Measurements from ENCODE around the gene PRKACA. TPM values are rescaled to one million over a fixed set of nuclear protein-coding genes. Genes with fewer than 3 reads are reported as not detected.
A peak's percentile ranks its signal among the peaks of the same experiment; 100 is the strongest.

Gene PRKACA
- total RNA-seq, 1 donor from 2014 or later, result 88.1 TPM

DNA sequence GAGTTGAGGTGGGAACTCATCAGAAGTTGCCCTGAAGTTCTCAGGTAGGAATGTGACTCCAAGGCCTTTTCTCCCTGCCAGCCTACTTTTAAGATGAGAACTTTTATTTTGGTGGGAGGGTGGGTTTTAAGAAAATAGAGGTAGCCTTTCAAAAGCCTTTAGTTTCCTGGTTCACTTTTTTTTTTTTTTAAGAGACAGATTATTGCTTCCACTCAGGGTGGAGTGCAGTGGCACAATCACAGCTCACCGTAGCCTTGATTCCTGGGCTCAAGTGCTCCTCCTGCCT, 34.9 kb downstream of the PRKACA start:
- H3K27me3 Mint-ChIP-seq, result no peaks in the 10 kb centered on the region
- H3K36me3 Mint-ChIP-seq, result no peaks in the 10 kb centered on the region
- no peak for DNase-seq (ENCODE audit: extremely low spot score, unreplicated experiment)
- TF ChIP-seq, protein P1, sequence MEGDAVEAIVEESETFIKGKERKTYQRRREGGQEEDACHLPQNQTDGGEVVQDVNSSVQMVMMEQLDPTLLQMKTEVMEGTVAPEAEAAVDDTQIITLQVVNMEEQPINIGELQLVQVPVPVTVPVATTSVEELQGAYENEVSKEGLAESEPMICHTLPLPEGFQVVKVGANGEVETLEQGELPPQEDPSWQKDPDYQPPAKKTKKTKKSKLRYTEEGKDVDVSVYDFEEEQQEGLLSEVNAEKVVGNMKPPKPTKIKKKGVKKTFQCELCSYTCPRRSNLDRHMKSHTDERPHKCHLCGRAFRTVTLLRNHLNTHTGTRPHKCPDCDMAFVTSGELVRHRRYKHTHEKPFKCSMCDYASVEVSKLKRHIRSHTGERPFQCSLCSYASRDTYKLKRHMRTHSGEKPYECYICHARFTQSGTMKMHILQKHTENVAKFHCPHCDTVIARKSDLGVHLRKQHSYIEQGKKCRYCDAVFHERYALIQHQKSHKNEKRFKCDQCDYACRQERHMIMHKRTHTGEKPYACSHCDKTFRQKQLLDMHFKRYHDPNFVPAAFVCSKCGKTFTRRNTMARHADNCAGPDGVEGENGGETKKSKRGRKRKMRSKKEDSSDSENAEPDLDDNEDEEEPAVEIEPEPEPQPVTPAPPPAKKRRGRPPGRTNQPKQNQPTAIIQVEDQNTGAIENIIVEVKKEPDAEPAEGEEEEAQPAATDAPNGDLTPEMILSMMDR (conservative IDR thresholded peaks at IDR 0.05), result no peak
- H3K4me1 Mint-ChIP-seq (ENCODE audit: unreplicated experiment), result peaks cover 6% of the 10 kb centered on the region
- no peaks in the 10 kb centered on the region for H3K9me3 Mint-ChIP-seq
- H3K27ac Mint-ChIP-seq, result peak overlapping the region; percentile 57
- peak overlapping the region; percentile 95 for H3K4me3 Mint-ChIP-seq

DNA sequence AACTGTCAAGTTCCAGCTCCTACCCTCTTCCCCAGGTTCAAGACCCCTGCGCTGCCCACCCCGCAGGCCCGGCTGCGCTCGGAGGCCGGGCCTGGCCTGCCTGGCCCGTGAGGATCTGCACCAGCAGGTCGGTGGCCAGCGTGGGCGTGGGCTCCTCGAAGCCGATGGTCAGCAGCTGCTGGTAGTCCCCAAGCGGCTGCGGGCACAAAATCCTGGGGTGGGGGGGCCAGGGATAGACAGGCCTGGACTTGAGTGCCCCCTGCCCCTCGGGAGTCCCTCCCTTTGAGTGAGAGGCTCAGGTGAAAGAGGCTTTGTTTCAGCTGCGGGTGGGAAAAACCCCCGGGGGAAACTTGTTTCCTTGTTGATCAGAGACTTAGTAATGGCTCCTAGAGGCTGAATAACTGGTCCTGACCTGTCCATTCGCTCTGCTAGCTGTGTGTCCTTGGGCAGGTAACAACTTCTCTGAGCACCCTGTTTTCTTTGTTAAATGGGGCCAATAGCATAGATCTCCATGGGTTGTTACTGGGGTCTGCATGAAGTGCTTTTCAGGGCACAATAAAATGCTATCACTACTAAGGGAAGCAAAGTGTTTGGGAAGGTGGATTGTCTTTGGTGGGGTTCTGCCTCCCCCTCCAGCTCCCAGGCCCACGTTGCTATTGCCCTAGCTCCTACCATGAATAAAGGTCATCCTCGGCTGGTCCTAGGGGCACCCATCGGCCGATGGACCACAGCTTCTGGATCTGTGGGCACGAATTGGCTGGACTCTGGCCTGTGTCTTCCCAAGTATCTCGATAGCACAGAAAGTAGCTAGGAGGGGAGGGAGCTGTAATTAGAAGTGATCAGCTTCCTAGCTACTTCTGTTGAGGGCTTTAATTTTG, 35.5 kb downstream of the PRKACA start:
- no peaks in the 10 kb centered on the region for H3K9me3 Mint-ChIP-seq
- H3K27ac Mint-ChIP-seq, result peak overlapping the region; percentile 93
- H3K27me3 Mint-ChIP-seq, result no peaks in the 10 kb centered on the region
- TF ChIP-seq, protein P1 (conservative IDR thresholded peaks at IDR 0.05), result no peak
- no peak for DNase-seq (ENCODE audit: extremely low spot score, unreplicated experiment)
- H3K4me3 Mint-ChIP-seq, result peak overlapping the region; percentile 95
- H3K36me3 Mint-ChIP-seq, result no peaks in the 10 kb centered on the region
- H3K4me1 Mint-ChIP-seq (ENCODE audit: unreplicated experiment), result peaks cover 6% of the 10 kb centered on the region

DNA sequence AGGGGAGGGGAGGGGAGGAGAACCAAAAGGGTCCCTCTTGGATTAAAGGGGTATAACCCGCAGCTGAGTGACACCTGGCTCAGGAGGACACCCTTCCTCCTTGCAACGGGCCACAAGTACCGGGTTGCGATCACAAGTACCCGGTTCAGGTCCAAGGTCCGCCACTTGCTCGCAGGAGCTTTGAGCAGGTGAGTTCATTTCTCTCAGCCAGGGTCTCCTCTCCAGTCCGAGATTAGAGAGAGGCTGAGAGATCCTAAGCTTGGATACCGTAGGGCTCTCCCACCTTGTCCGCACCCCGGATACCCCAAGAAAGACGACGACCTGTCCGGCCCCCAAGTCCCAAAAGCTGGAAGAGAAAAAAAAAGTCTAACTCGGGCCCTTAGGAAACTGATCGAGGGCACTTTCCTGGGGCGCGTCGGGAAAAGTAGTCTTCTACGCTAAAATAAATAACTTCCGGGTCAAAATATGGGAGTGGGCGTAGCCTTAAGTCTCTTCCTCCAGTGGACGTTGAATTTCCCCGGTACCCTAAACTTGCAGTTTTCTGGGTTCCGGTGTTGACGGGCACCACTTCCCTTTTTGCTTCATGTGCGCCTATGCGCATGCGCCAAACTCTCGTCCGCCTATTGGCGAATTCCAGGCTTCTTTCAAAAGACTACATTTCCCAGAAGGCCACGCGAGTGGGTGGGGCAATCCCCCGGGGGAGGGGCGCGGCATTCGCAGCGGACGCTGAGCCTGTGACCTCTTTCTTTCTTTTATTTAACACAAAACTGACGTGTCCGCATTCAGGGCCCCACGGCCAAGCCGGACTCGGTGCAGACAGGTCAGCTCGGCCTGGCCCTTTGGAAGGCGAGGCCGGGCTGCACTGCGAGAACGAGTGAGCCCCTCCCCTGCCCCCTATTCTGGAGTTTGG, 36.4 kb downstream of the PRKACA start:
- Mint-ChIP-seq H3K4me3 (peak overlapping the region; percentile 95), H3K9me3 (no peaks in the 10 kb centered on the region), H3K27me3 (no peaks in the 10 kb centered on the region), H3K36me3 (no peaks in the 10 kb centered on the region), H3K27ac (peak overlapping the region; percentile 93), H3K4me1 (ENCODE audit: unreplicated experiment) (peaks cover 6% of the 10 kb centered on the region)
- TF ChIP-seq, protein P1 (conservative IDR thresholded peaks at IDR 0.05), result no peak
- peak; percentile 99 for DNase-seq (ENCODE audit: extremely low spot score, unreplicated experiment)

DNA sequence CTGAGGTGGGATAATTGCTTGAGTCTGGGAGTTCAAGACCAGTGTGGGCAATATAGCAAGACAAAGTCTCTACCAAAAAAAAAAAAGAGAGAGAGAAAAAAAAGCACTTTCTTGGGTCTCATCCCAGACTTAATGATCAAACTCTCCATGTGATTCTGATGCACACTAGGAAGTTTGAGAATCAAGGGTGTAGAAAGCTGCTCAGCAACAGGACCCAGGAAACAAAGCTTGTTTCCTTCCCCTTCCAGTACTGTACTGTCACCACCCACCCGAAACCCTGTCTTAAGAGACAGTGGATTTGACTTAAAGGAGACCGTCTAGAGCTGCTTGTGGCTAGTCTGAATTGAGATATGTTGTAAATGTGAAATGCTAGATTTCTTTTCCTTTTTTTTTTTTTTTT, 39.2 kb downstream of the PRKACA start:
- Mint-ChIP-seq H3K36me3 (no peaks in the 10 kb centered on the region), H3K4me1 (ENCODE audit: unreplicated experiment) (peaks cover 6% of the 10 kb centered on the region), H3K27ac (no peak overlapping the region), H3K27me3 (peaks cover 3% of the 10 kb centered on the region), H3K4me3 (no peak overlapping the region), H3K9me3 (no peaks in the 10 kb centered on the region)
- TF ChIP-seq, protein P1 (conservative IDR thresholded peaks at IDR 0.05), result no peak
- DNase-seq (ENCODE audit: extremely low spot score, unreplicated experiment), result no peak

DNA sequence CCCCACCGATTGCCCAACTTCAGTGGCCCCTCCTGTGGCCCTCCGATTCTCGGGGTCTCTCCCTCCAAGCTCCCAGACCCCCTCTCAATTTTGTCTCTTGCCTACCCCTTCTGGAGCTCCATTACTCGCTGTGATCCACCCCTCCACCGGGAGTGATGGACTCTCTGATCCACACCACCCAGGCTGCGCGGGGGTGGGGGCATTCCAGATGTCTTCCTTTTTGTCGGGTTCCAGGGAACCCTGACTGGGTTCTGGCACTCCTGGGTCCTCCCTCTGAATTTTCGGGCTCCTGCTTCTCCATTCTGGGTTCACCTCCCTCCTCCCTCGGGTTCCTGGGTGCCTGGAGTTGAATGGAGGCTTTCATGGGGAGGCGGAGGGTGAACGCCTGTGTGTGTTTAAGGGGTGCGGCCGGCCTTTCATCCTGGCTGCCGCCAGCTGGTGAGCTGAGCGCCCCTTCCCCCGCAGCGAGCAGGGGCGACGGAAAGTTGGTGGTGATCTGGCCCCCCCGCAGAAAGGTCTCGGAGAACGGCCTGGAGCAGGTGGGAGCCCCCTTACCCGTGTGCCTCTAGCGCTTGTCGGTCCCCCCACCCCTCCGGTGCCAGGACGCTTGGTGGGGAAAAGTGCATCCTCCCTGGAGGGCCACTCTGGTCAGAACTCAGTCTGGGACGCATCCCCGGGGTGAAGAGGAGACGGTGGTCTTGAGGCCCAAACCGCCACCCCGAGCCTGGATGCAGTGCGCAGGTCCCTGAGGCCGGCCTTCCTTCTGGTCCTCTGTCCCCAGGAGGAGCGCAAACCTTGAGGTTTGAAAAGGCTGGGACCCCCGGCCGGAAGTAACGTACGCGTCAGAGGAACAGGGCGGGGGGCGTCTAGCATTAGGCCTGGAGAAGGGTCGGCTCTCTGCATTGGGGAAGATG, 43.4 kb downstream of the PRKACA start:
- H3K27me3 Mint-ChIP-seq, result peaks cover 6% of the 10 kb centered on the region
- no peaks in the 10 kb centered on the region for H3K4me1 Mint-ChIP-seq (ENCODE audit: unreplicated experiment)
- peak overlapping the region; percentile 91 for H3K27ac Mint-ChIP-seq
- peak overlapping the region; percentile 94 for H3K4me3 Mint-ChIP-seq
- no peaks in the 10 kb centered on the region for H3K36me3 Mint-ChIP-seq
- TF ChIP-seq, protein P1 (conservative IDR thresholded peaks at IDR 0.05), result no peak
- H3K9me3 Mint-ChIP-seq, result no peaks in the 10 kb centered on the region
- DNase-seq (ENCODE audit: extremely low spot score, unreplicated experiment), result no peak
